Right lobe of liver (tissue), 6 donors: Measurements from ENCODE around the gene PLD6. TPM values are rescaled to one million over a fixed set of nuclear protein-coding genes. Genes with fewer than 3 reads are reported as not detected.

Experiments
- ATAC-seq, 4 donors: fragments of 200-7000 bp; cut with Tn5 transposase; one replicate each; pipeline ENCODE4 v1.9.1; 2020; ENCODE audit warnings: mild to moderate bottlenecking in 4 of 4, moderate library complexity in 4 of 4
- DNase-seq, 3 donors: peaks; one replicate each; pipeline ENCODE4 v3.0.0-alpha.2; 2020
- H3K27ac ChIP-seq, 3 donors: fragments of 200-600 bp; one replicate each; pipeline ENCODE4 v1.8.0; 2022
- H3K27me3 ChIP-seq, 2 donors: fragments of 200-600 bp; one replicate each; pipeline ENCODE4 v1.8.0; 2022
- H3K36me3 ChIP-seq, 4 donors: fragments of 200-600 bp; sonication (generic) in 1 of 4; one replicate each; pipeline versions ENCODE4 v1.5.1 to v1.8.0; 2017 to 2022; ENCODE audit warnings: control low read depth in 1 of 4
- H3K4me1 ChIP-seq, 4 donors: fragments of 200-600 bp; sonication (generic) in 1 of 4; one replicate each; pipeline versions ENCODE4 v1.5.1 to v1.8.0; 2017 to 2022; ENCODE audit warnings: control low read depth in 1 of 4
- H3K4me3 ChIP-seq, 3 donors: fragments of 200-600 bp; one replicate each; pipeline ENCODE4 v1.8.0; 2022
- H3K9me3 ChIP-seq, 4 donors: fragments of 200-600 bp; sonication (generic) in 1 of 4; one replicate each; pipeline versions ENCODE4 v1.5.1 to v1.8.0; 2017 to 2022; ENCODE audit warnings: control low read depth in 1 of 4
- CTCF ChIP-seq, 4 donors: fragments of 200-600 bp in 3 of 4; fragments of 450-650 bp in 1 of 4; IDR thresholded peaks; one replicate each; pipeline versions ENCODE4 v1.5.1 to v1.8.0; 2016 to 2022; ENCODE audit warnings: antibody characterized with exemption in 4 of 4, mild to moderate bottlenecking in 2 of 4
- POLR2A ChIP-seq: fragments of 450-650 bp; IDR thresholded peaks from one replicate; pipeline ENCODE4 v1.6.1; 2017; ENCODE audit warnings: antibody characterized with exemption, mild to moderate bottlenecking
- WGBS: methylation state at CpG from one replicate; pipeline ENCODE4 v1.1.6; 2018; ENCODE audit warnings: low coverage, low lambda C conversion rate; ENCODE audit not compliant: insufficient coverage; ENCODE audit errors: missing lambda C conversion rate; 5-methylcytosine and 5-hydroxymethylcytosine counted together
- intact Hi-C, 2 donors: fragments of 100-400 bp; cut with DNase I; formaldehyde crosslinking; loops; one replicate each; pipeline versions ENCODE4 v1.11.2 to v1.14.1; 2022
- total RNA-seq, 6 experiments: library from RNA; depleted of rRNA in 2 of 6; stranded (reverse); fragments of >200 nt in 2 of 6; fragmentation: NEBNext Ultra II Directional in 3 of 6; extraction: Animal tissue kit (Norgen Biotek cat#: 25700) in 3 of 6; gene quantifications; one replicate each; pipeline versions ENCODE4 v1.1.0 to v1.2.4, GENCODE V29; 2016 to 2023
- donor health status: DM: no; HTN: yes; CAD: no.
- donor health status: DM: no; HTN: no; CAD: no.
- donor health status: DM: no; HTN: no; CAD: no.
- donor health status: DM: no; HTN: yes; CAD: no.
- donor health status: DM: no; HTN: yes; CAD: no.

Gene PLD6
- total RNA-seq, 6 experiments from 2014 or later = 0.68 to 3.6 (median 2.8) TPM

- Histone ChIP-seq H3K27ac (no peak overlapping the region), H3K4me1 (peaks cover 0 to 41% (median 17%) of the 10 kb centered on the region in 4 donors), H3K36me3 (peaks cover 6 to 49% (median 18%) of the 10 kb centered on the region in 4 donors), H3K4me3 (no peak overlapping the region), H3K9me3 (no peaks in the 10 kb centered on the region), H3K27me3 (no peaks in the 10 kb centered on the region)
- no peak for TF ChIP-seq CTCF (IDR thresholded peaks at IDR 0.05)
- TF ChIP-seq POLR2A = no peak
- WGBS = 83% methylated on average over 1 of the region's 5 CpGs
- DNase-seq (no peak), ATAC-seq (no peak)
- intact Hi-C loops = no loop called here
These were observed 51.6 kb downstream of the PLD6 start for GRCh38 chr17:17154556-17154955.

- DNase-seq = no peak
- 91% methylated on average over 4 of the region's 7 CpGs for WGBS
- no peak for ATAC-seq
- TF ChIP-seq CTCF (IDR thresholded peaks at IDR 0.05) = no peak
- TF ChIP-seq POLR2A = no peak
- no peak overlapping the region for H3K27ac ChIP-seq
- H3K27me3 ChIP-seq = no peaks in the 10 kb centered on the region
- peaks cover 0 to 41% (median 17%) of the 10 kb centered on the region in 4 donors for H3K4me1 ChIP-seq
- no peak overlapping the region for H3K4me3 ChIP-seq
- intact Hi-C loops = no loop called here
- no peaks in the 10 kb centered on the region for H3K9me3 ChIP-seq
- H3K36me3 ChIP-seq = peaks cover 3 to 40% (median 14%) of the 10 kb centered on the region in 4 donors
These were observed 52.4 kb downstream of the PLD6 start for GRCh38 chr17:17153709-17154108.

GRCh38 chr17:17153071-17153470 lies 53.1 kb downstream of the PLD6 start:
- H3K27ac ChIP-seq = no peak overlapping the region
- H3K9me3 ChIP-seq = no peaks in the 10 kb centered on the region
- intact Hi-C loops = no loop called here
- WGBS = 92% methylated on average over 2 of the region's 9 CpGs
- H3K27me3 ChIP-seq = no peaks in the 10 kb centered on the region
- no peak overlapping the region for H3K4me3 ChIP-seq
- ATAC-seq = no peak
- no peak for TF ChIP-seq POLR2A
- TF ChIP-seq CTCF (IDR thresholded peaks at IDR 0.05) = no peak
- peaks cover 3 to 38% (median 15%) of the 10 kb centered on the region in 4 donors for H3K36me3 ChIP-seq
- peaks cover 0 to 41% (median 17%) of the 10 kb centered on the region in 4 donors for H3K4me1 ChIP-seq
- no peak for DNase-seq

GRCh38 chr17:17152385-17152784 lies 53.7 kb downstream of the PLD6 start:
- Histone ChIP-seq H3K36me3 (peaks cover 3 to 39% (median 16%) of the 10 kb centered on the region in 4 donors), H3K27ac (peak overlapping the region in 1 of 3 donors; percentile 46), H3K4me1 (peaks cover 0 to 41% (median 17%) of the 10 kb centered on the region in 4 donors), H3K9me3 (no peaks in the 10 kb centered on the region), H3K4me3 (no peak overlapping the region), H3K27me3 (no peaks in the 10 kb centered on the region)
- DNase-seq (no peak), ATAC-seq (no peak)
- intact Hi-C loops = no loop called here
- 79% methylated on average over 2 of the region's 4 CpGs for WGBS
- no peak for TF ChIP-seq POLR2A
- no peak for TF ChIP-seq CTCF (IDR thresholded peaks at IDR 0.05)
